ENCODE results near the gene ASPRV1. TPM values are rescaled to one million over a fixed set of nuclear protein-coding genes. Genes with fewer than 3 reads are reported as not detected.

Gene ASPRV1
- total RNA-seq, 1 experiment from 2014 or later: 1.3 TPM

DNA sequence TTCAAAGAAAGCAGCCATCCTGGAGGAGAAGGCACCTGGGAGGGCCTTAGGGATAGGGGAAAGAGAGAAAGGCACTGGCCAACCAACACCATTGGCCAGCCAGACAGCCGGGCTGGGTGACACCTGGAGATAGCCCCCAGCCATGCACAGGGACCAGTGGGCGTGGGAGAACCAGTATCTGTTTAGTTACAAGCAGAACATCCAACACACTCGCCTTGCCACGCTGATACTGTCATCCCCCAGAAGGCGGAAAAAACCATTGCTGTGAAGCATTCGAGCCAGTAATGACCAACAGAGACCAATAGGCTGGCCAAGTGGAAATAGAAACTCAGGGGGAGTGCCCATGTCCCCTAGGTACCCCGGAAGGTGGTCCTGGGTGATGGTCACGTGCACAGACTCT, 15.5 kb downstream of the ASPRV1 start:
- DNase-seq (ENCODE audit: low spot score): no peak
- in situ Hi-C loops (cut with HindIII; ENCODE audit: low sequenced_read_pairs): no loop called here

DNA sequence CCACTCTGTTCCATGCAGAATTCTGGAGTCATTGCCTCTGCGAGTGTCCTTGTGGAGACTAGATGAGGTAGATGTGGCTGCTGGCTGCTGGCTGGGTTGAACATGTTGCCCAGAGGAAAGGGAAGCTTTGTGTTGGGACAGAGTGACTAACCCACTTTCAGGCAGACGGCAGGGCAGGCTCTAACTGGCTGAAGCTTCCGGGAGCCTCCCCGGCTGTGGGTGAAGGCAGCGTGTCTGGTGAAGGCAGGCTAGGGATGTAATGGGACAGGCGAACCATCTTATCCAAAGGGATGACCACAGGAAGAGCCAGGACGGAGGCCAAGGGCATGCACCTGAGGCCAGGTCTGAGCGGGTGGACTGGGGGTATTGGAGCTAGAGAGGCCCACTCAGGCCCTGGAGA, 16.0 kb downstream of the ASPRV1 start:
- DNase-seq (ENCODE audit: low spot score): no peak

DNA sequence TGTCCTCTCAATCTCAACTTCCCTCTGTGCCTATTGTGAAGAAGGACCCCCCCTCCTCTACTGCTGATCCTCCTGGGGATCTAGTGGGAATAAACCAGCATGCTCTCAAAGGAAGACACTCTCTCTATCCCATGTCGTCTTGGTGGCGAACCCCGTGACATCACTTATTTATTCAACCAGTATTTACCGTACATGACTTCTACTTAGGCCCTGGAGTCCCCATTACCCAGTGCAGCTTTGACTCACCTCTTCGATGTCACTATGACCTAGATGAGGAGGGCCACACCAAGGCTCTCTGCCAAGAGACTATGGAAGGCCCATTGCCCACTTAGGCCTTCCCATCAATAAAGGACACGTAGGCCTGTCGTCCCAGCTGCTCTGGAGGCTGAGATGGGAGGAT, 16.7 kb downstream of the ASPRV1 start:
- in situ Hi-C loops (cut with HindIII; ENCODE audit: low sequenced_read_pairs): no loop called here
- DNase-seq (ENCODE audit: low spot score): no peak

More for the DNA sequence above, 16.0 kb downstream of the ASPRV1 start:
- in situ Hi-C loops (cut with HindIII; ENCODE audit: low sequenced_read_pairs): no loop called here

- in situ Hi-C loops (cut with HindIII; ENCODE audit: low sequenced_read_pairs): no loop called here
- no peak for DNase-seq (ENCODE audit: low spot score)
These were observed 17.4 kb downstream of the ASPRV1 start for GRCh38 chr2:69943843-69944525.

DNA sequence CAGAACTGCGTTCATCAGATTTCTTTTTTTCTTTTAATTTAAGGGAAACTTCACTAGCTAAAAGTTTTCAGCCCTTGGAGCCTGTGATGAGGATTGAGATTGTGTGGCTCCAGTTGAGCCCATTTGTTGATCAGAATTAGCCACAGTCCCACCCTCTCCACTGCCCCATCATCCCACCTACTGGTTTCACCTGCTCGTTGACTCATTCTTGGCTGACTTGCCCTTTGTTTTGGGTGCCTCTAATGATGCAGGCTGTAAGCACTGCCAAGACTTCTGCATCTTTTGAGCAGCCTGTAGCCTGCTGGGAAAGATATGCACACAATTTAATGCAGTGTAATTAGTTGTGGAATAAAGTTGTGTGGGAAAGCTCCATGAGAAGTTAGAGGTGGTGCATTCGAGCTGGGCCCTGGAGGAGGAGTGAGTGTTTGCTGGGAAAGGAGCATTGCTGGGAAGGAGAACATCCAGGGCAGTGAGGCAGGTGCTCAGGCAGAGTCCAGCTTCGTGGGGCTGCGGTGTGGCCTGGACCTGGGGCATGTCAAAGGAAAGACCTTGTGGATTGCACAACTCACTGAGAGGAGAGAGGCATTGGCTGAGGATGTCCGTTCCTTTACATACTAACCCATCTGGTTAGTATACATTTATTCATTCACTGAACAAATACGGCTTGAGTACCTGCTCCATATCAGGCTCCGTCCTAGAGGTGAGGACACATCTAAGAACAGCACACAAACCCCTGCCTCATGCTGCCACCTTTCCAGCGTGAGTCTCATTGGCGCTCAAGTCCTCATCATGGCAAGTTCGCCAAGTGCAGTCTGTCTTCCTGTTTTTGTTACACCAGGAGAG, 18.2 kb downstream of the ASPRV1 start:
- in situ Hi-C loops (cut with HindIII; ENCODE audit: low sequenced_read_pairs): no loop called here
- DNase-seq (ENCODE audit: low spot score): no peak

DNA sequence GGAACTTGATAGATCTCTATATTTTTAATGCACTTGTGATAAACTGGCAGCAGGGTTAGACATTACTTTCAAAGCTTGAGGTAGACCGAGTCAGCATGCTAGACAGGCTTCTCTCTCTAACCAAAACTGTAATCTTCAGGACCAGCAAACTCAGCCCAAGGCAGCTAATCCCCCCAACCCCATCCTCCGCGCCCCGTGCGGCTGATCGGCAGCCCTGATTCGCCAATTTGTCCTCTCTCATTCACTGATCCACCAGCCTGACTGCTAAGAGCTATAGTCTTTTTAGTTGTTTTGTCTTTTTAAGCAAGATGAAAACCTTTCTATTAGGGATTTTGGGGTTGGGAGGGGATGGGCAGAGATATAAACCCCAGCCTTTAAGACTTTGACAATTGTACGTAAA, 20.7 kb downstream of the ASPRV1 start:
- in situ Hi-C loops (cut with HindIII; ENCODE audit: low sequenced_read_pairs): no loop called here
- no peak for DNase-seq (ENCODE audit: low spot score)

GRCh38 chr2:69939722-69940121, 21.7 kb downstream of the ASPRV1 start:
- DNase-seq (ENCODE audit: low spot score): no peak
- in situ Hi-C loops (cut with HindIII; ENCODE audit: low sequenced_read_pairs): no loop called here

- no peak for DNase-seq (ENCODE audit: low spot score)
- in situ Hi-C loops (cut with HindIII; ENCODE audit: low sequenced_read_pairs): no loop called here
These were observed 23.5 kb downstream of the ASPRV1 start for GRCh38 chr2:69937968-69938367.

GRCh38 chr2:69936906-69937305, 24.5 kb downstream of the ASPRV1 start:
- in situ Hi-C loops (cut with HindIII; ENCODE audit: low sequenced_read_pairs): no loop called here
- DNase-seq (ENCODE audit: low spot score): no peak

DNA sequence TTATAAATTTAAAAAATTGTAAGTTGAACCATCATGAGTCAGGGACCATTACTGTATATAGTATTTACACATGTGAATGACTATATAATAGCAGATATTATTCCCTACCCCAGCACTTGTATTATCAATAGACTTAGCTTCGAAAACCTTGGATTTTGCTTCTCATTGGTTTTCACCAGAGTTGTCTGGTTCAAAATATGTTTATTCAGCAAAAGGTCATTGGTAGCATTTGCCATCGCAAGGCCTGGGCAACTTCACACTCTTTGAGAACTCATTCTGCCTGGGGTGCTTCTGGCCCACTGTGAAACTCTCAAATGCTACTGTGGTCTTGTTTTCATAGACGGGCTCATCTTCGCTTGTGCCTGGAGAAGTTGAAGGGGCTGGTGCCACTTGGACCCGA, 26.4 kb downstream of the ASPRV1 start:
- DNase-seq (ENCODE audit: low spot score): no peak
- in situ Hi-C loops (cut with HindIII; ENCODE audit: low sequenced_read_pairs): no loop called here

DNA sequence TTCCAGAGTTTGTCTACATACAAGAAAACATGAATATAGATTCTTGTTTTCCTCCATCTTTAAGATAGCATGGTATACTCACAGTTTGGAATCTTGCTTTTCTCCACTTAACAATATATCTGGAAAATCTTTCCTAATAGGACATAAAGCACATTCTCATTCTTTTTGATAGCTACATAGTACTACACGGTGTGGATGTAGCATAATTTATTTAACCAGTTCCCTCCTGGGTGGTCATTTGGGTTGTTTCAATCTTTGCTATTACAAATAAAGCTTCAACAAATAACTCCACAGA, 26.9 kb downstream of the ASPRV1 start:
- in situ Hi-C loops (cut with HindIII; ENCODE audit: low sequenced_read_pairs): no loop called here
- DNase-seq (ENCODE audit: low spot score): no peak

DNA sequence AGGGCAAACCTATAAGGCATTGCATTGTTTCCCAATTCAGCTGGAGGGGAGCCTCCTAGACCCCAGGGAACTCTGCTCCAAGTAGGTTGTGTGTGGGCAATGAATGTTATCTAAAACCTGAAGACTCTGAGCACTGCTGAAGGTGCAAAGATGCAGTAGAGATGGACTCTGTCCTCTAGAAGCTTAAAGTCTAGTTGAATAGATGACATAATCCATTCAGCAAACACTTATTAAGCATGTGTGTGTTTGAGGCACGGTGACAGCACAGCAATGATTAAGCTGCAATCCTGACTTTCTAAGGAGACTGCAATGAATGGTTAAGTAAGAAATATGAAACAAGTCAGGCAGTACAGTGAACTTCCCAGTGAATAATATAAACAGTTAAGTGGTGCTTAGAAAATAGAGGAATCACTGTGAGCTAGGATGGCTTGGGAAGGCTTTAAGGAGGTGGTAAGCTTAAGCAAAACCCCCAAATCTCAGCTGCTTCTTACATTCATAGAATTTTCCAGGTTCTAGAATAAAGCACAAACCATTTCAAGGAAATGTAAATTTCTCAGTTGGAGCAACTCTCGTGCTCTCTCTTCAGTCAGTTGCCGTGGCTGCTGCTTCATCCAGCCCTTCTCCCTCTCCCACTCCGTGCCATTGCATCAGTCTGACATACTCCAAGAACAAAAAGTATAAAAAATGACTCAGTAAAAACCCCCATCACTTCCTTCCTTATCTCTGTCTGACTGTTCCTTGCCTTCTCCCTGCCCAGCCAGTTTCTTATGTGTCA, 27.4 kb downstream of the ASPRV1 start:
- in situ Hi-C loops (cut with HindIII; ENCODE audit: low sequenced_read_pairs): no loop called here
- DNase-seq (ENCODE audit: low spot score): no peak

DNA sequence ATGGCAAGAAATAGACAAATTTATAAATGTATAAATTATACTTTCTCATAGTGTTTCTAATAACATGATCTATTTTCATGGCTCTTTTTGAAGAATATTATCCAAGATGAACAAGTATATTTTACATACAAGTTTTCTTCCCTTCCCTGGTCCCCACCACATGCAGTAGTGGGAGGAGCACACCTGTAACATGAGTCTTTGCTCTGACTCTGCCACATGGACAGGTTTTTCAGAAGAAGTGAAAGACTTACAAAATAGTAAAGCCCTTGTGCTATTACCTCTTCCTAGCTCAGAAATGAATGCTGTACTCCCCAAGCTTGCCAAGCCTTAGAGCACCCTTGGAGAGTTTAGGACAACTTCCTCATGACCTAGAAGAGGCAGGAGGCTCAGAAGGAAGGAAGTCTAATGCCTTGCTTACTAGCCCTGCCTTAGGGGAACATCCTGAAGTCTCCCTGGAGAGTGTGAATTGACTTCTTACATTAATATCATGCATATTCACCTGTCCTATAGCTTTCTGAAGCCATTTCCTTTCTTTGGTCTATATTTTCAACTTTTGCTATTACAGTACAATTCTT, 28.1 kb downstream of the ASPRV1 start:
- in situ Hi-C loops (cut with HindIII; ENCODE audit: low sequenced_read_pairs): no loop called here
- no peak for DNase-seq (ENCODE audit: low spot score)

DNA sequence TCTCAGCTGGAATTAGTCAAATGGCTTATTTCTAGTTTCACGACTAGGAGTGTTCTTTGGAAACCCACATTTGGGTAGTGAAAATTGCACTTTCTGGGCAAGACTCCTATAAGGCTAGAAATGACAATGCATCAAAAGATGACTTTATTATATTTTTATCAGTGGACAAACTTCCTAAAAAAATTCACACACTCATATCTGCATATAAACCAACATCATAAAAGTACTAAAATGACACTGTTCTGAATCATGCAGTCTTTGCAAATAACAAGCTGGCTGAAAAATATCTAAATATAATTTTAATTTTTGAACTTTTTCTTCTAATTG, 28.9 kb downstream of the ASPRV1 start:
- in situ Hi-C loops (cut with HindIII; ENCODE audit: low sequenced_read_pairs): no loop called here
- DNase-seq (ENCODE audit: low spot score): no peak

- no peak for DNase-seq (ENCODE audit: low spot score)
- in situ Hi-C loops (cut with HindIII; ENCODE audit: low sequenced_read_pairs): no loop called here
These were observed 29.4 kb downstream of the ASPRV1 start for GRCh38 chr2:69931832-69932595.

GRCh38 chr2:69926849-69927515, 34.4 kb downstream of the ASPRV1 start:
- DNase-seq (ENCODE audit: low spot score): no peak
- in situ Hi-C loops (cut with HindIII; ENCODE audit: low sequenced_read_pairs): no loop called here

GRCh38 chr2:69923116-69923515, 38.3 kb downstream of the ASPRV1 start:
- in situ Hi-C loops (cut with HindIII; ENCODE audit: low sequenced_read_pairs): no loop called here
- DNase-seq (ENCODE audit: low spot score): no peak

DNA sequence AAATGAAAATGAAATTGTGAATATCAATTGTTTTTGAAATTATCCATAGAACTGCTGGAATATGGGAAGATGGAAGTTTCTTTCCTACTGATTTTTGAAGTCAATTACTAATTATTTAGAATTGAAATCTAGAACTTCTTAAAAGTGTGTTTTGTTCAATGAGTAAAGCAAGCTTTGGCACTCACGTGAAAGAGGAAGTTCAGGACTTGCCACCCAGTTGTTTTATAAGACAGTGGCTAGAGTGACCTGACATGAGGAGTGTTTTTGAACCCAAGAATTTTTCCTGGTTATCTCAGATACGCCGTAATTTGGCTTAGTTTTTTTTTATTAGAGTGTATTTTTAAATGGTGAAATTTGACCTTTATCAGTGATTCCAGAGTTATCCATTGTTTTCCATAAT, 43.0 kb downstream of the ASPRV1 start:
- no peak for DNase-seq (ENCODE audit: low spot score)
- in situ Hi-C loops (cut with HindIII; ENCODE audit: low sequenced_read_pairs): no loop called here

- in situ Hi-C loops (cut with HindIII; ENCODE audit: low sequenced_read_pairs): no loop called here
These were observed 43.6 kb downstream of the ASPRV1 start for GRCh38 chr2:69917852-69918251.

More at GRCh38 chr2:69917852-69918251, 43.6 kb downstream of the ASPRV1 start:
- no peak for DNase-seq (ENCODE audit: low spot score)

Data from G401 (cell line).